ENCODE data around the gene SOCS7. TPM values are rescaled to one million over a fixed set of nuclear protein-coding genes. Genes with fewer than 3 reads are reported as not detected.

Gene SOCS7
- total and polyA plus RNA-seq, 10 of the 15 experiments (the other 5 are each of a cell fraction or from before 2014, with no cell fraction given): 0.68 to 12.8 (median 7.3) TPM

DNA sequence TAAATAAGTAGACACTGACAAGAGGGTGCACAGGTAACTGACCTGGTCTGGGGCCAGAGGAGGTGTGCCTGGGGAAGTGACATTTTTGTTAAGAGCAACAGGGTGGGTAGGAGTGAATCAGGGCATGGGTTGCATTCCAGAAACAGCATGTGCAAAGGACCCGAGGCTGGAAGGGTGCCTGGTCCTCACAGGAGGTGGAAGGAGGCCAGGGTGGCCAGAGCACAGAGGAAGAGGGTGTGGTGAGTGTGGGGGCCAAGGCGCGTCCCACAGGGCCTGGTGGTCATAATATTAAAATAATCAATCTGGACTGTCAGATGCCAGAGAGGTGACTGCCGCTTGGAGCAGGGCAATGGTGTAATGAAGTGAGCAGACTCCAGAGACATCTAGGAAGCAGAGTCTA lies 90.9 kb downstream of the SOCS7 start (continued):
- TF ChIP-seq, protein P1, sequence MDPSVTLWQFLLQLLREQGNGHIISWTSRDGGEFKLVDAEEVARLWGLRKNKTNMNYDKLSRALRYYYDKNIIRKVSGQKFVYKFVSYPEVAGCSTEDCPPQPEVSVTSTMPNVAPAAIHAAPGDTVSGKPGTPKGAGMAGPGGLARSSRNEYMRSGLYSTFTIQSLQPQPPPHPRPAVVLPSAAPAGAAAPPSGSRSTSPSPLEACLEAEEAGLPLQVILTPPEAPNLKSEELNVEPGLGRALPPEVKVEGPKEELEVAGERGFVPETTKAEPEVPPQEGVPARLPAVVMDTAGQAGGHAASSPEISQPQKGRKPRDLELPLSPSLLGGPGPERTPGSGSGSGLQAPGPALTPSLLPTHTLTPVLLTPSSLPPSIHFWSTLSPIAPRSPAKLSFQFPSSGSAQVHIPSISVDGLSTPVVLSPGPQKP (IDR thresholded peaks at IDR 0.05; ENCODE audit: low read depth, low read length): no peak
- TF ChIP-seq BRCA1 (IDR thresholded peaks at IDR 0.05; ENCODE audit: low read depth, low read length) (no peak), BCL11A (IDR thresholded peaks at IDR 0.05; ENCODE audit: low read depth, low read length) (no peak), SMC3 (IDR thresholded peaks at IDR 0.05; ENCODE audit: borderline replicate concordance, low read length) (no peak), SP1 (IDR thresholded peaks at IDR 0.05; ENCODE audit: low read depth, low read length) (no peak), ZNF622 (IDR thresholded peaks at IDR 0.05) (no peak)
- TF ChIP-seq, protein P2, sequence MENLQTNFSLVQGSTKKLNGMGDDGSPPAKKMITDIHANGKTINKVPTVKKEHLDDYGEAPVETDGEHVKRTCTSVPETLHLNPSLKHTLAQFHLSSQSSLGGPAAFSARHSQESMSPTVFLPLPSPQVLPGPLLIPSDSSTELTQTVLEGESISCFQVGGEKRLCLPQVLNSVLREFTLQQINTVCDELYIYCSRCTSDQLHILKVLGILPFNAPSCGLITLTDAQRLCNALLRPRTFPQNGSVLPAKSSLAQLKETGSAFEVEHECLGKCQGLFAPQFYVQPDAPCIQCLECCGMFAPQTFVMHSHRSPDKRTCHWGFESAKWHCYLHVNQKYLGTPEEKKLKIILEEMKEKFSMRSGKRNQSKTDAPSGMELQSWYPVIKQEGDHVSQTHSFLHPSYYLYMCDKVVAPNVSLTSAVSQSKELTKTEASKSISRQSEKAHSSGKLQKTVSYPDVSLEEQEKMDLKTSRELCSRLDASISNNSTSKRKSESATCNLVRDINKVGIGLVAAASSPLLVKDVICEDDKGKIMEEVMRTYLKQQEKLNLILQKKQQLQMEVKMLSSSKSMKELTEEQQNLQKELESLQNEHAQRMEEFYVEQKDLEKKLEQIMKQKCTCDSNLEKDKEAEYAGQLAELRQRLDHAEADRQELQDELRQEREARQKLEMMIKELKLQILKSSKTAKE (IDR thresholded peaks at IDR 0.05; ENCODE audit: low read depth, poor library complexity, severe bottlenecking): no peak

DNA sequence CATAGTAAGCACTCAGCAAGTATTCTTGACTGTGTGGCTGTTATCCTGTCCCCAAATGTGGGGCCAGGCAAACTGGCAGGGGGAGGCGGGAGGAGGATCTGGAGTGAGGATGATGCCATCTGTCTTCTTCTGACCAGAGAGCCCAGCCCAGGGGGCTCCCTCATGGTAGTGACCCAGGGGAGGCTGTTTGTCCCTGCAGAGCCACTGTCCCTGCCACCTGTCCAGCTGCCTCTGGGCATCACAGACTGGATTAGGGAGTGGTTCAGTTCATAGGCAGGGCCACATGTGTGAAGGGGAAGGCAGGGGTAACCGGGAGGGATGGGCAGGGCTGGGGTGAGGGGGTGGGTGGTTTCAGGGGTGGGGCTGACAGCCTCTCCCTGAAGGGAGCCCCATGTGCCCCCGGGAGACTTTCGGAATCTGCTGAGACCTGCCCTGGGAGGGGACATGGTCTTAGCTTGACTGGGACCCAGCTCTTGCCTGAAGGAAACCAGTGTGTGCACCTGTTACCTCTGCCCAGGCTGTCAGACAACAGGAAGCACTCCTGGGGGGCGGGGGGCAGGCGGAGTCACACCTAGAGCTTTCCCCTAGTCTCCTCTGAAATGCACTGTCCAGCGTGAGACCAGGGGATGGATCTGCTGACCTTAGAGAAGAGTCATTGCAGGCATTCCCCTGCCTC lies 91.8 kb downstream of the SOCS7 start:
- ATAC-seq (peak; percentile 73), DNase-seq (ENCODE audit: low read depth, low spot score) (peak; percentile 30), FAIRE-seq (no peak)
- H3K79me2 ChIP-seq (ENCODE audit: control insufficient read depth, insufficient read depth, low read length): no peaks in the 10 kb centered on the region
- SMC1A ChIA-PET (ENCODE audit: uncharacterized antibody, unreplicated experiment): interaction anchor here (1.1 to 1.7 kb wide), 3 partner anchors 20 to 46 kb away, joined by 3 to 4 read pairs (median 4); no protein-coding TSS in a partner anchor
- no peak for TF ChIP-seq MYB (IDR thresholded peaks at IDR 0.05; ENCODE audit: borderline replicate concordance, low read depth, low read length)
- no peak for TF ChIP-seq SUZ12 (IDR thresholded peaks at IDR 0.05; ENCODE audit: unreplicated experiment)
- TF ChIP-seq, protein P3, sequence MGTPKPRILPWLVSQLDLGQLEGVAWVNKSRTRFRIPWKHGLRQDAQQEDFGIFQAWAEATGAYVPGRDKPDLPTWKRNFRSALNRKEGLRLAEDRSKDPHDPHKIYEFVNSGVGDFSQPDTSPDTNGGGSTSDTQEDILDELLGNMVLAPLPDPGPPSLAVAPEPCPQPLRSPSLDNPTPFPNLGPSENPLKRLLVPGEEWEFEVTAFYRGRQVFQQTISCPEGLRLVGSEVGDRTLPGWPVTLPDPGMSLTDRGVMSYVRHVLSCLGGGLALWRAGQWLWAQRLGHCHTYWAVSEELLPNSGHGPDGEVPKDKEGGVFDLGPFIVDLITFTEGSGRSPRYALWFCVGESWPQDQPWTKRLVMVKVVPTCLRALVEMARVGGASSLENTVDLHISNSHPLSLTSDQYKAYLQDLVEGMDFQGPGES (IDR thresholded peaks at IDR 0.05): no peak
- BruUV-seq (replicated peaks): no TSS peak
- H3K36me3 ChIP-seq (ENCODE audit: control insufficient read depth in 2 of 2, insufficient read depth in 2 of 2, low read length in 1 of 2): no peaks in the 10 kb centered on the region
- RAD21 ChIA-PET (ENCODE audit: unreplicated experiment): interaction anchor here (0.7 to 1.0 kb wide), 2 partner anchors 14 to 21 kb away, joined by 3 read pairs; no protein-coding TSS in a partner anchor
- POLR2A ChIA-PET: interaction anchor here (0.5 kb wide), 1 partner anchor 36 kb away, joined by 5 read pairs; no protein-coding TSS in a partner anchor
- no peak overlapping the region for H3K4me3 ChIP-seq
- intact Hi-C loops (cut with micrococcal nuclease; ENCODE audit: unreplicated experiment): loop anchor here (1.0 to 2.0 kb wide), 3 partner anchors 42 to 224 kb away; no protein-coding TSS in a partner anchor
- H4K20me1 ChIP-seq (ENCODE audit: control insufficient read depth, insufficient read depth): no peaks in the 10 kb centered on the region
- in situ Hi-C loops (cut with MboI): loop anchor here (5.0 kb wide), 1 partner anchor 49 kb away; no protein-coding TSS in a partner anchor
- no peaks in the 10 kb centered on the region for H3K9me3 ChIP-seq (replicated peaks; ENCODE audit: control insufficient read depth, insufficient read depth, low read length)
- peaks cover 5% of the 10 kb centered on the region; the same call in 1 of the 2 replicates for H3K4me1 ChIP-seq (ENCODE audit: control insufficient read depth, insufficient read depth, low read length)
- CTCF ChIA-PET: interaction anchor here (0.6 to 2.1 kb wide), 10 partner anchors 13 to 979 kb away, joined by 3 to 6 read pairs (median 4); no protein-coding TSS in a partner anchor
- H3K27ac ChIP-seq (ENCODE audit: control insufficient read depth, insufficient read depth): no peak overlapping the region
- H3K27me3 ChIP-seq (replicated peaks in 1 of 2; ENCODE audit: control insufficient read depth in 2 of 2, insufficient read depth in 2 of 2, low read length in 1 of 2): no peaks in the 10 kb centered on the region
- no peak overlapping the region for H2AFZ ChIP-seq (ENCODE audit: control insufficient read depth, low read depth, low read length)
- WGBS (ENCODE audit: insufficient coverage, insufficient replicate concordance, low lambda C conversion rate, missing lambda C conversion rate): 39% methylated on average over 6 of the region's 7 CpGs
- peak overlapping the region; percentile 21 for H3K4me2 ChIP-seq (ENCODE audit: control insufficient read depth, insufficient read depth)
- no peak overlapping the region for H3K9ac ChIP-seq (ENCODE audit: control insufficient read depth, insufficient read depth, low read length)

All from GM12878 (cell line).